Measurements from ENCODE around the gene KIF6.

GRCh38 chr6:39335780-39336545 lies 389.2 kb downstream of the KIF6 start:
- TF ChIP-seq POLR2A (IDR thresholded peaks at IDR 0.05) (no peak), CTCF (IDR thresholded peaks at IDR 0.05) (no peak)

Data from uterus (tissue), 2 donors.